Esophagus muscularis mucosa (tissue), 4 donors: ENCODE measurements around the gene FTCD.

ENCODE experiments used
- EP300 ChIP-seq: sonication (generic); formaldehyde crosslinking; IDR thresholded peaks from one replicate; pipeline ENCODE4 v1.6.1; 2017; ENCODE audit warnings: antibody characterized with exemption
- POLR2A ChIP-seq: fragments of 450-650 bp; IDR thresholded peaks from one replicate; pipeline ENCODE4 v1.6.1; 2017; ENCODE audit warnings: antibody characterized with exemption, moderate library complexity, mild to moderate bottlenecking, low read depth
- POLR2AphosphoS5 ChIP-seq, 2 donors: sonication (generic); formaldehyde crosslinking; IDR thresholded peaks; one replicate each; pipeline ENCODE4 v1.6.1; 2017; ENCODE audit warnings: antibody characterized with exemption in 2 of 2
- TF ChIP-seq, protein P1 (sequence below), 3 experiments: fragments of 200-600 bp in 2 of 3; fragments of 450-650 bp in 1 of 3; sonication (generic) in 2 of 3; IDR thresholded peaks; one replicate each; pipeline ENCODE4 v1.5.1; 2017 to 2019; ENCODE audit warnings: antibody characterized with exemption in 3 of 3, mild to moderate bottlenecking in 2 of 3, moderate library complexity in 1 of 3

DNA sequence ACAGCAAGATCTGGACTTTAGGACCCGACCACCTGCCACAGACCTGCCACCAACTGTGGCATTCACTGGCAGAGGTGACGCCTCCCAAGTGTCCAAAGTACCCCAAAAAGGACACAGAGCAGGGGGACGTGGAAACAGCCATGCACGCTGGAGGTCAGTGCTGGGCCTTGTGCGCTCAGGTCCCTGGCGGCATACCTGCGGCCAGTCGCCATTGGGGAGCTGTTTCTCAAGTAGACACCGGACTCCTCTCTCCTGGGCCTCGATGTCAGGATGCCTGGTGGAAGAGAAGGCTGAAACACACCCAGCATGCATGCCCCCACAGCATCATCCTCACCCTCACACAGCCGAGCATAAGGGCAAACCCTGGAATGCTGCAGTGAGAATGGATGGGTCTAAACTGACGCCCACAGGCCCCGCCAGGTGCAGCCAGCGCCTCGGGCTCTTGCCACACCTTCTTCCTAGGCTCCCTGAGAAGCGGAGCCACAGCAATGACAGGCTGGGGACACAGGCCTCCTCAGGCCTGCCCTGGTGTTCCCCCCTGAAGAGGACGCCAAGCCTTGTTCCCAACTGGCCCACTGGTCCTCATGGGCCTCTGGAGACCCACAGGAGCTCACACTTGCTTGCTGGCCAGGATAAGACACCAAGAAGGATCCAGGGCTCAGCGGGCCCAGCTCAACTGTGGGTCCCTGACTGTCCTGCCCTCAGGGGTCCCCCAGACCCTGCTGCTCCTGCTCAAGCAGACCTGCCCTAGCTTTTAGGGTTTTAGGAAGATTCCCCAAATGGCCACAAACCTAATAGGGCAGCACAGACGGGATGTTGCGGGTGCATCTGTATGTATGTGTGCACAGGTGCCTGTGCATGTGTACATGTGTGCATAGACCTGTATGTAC is 36.6 kb upstream of the FTCD start:
- TF ChIP-seq EP300: no peak
- TF ChIP-seq, protein P1, sequence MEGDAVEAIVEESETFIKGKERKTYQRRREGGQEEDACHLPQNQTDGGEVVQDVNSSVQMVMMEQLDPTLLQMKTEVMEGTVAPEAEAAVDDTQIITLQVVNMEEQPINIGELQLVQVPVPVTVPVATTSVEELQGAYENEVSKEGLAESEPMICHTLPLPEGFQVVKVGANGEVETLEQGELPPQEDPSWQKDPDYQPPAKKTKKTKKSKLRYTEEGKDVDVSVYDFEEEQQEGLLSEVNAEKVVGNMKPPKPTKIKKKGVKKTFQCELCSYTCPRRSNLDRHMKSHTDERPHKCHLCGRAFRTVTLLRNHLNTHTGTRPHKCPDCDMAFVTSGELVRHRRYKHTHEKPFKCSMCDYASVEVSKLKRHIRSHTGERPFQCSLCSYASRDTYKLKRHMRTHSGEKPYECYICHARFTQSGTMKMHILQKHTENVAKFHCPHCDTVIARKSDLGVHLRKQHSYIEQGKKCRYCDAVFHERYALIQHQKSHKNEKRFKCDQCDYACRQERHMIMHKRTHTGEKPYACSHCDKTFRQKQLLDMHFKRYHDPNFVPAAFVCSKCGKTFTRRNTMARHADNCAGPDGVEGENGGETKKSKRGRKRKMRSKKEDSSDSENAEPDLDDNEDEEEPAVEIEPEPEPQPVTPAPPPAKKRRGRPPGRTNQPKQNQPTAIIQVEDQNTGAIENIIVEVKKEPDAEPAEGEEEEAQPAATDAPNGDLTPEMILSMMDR (IDR thresholded peaks at IDR 0.05): no peak
- no peak for TF ChIP-seq POLR2A
- TF ChIP-seq POLR2AphosphoS5 (IDR thresholded peaks at IDR 0.05): no peak
